Caco-2 (cell line): ENCODE data around the gene HINT3. TPM values are rescaled to one million over a fixed set of nuclear protein-coding genes. Genes with fewer than 3 reads are reported as not detected.

Source experiments
- BruUV-seq: library from RNA; stranded (reverse); fragments of 400-500 nt; replicated peaks from 2 replicates; lab custom pipeline; 2021; lab: Mats Ljungman, UMichigan
- CTCF ChIA-PET: fragments of 300-600 bp; sonication (Branson Sonifier 250); formaldehyde crosslinking; loops from one replicate; lab custom pipeline; 2022; ENCODE audit warnings: antibody characterized with exemption; lab: Charles Lee
- POLR2A ChIA-PET: fragments of 300-600 bp; sonication (Branson Sonifier 250); formaldehyde crosslinking; loops from one replicate; lab custom pipeline; 2022; ENCODE audit warnings: antibody characterized with exemption; lab: Charles Lee
- DNase-seq, 2 experiments: peaks; one replicate each; pipeline versions ENCODE4 v3.0.0 to v3.0.0-alpha.2; 2020 to 2022
- H3K27me3 ChIP-seq: replicated peaks from 2 replicates; pipeline ENCODE4 v1.6.0; 2011; ENCODE audit warnings: low read length; ENCODE audit not compliant: control insufficient read depth, insufficient read depth
- H3K36me3 ChIP-seq: 2 replicates; pipeline ENCODE4 v1.5.1; 2011; ENCODE audit warnings: low read length; ENCODE audit not compliant: control insufficient read depth, insufficient read depth
- H3K4me1 ChIP-seq: fragments of 250-450 bp; sonication (Bioruptor Pico); 2 replicates; pipeline ENCODE4 v1.5.1; 2020; ENCODE audit warnings: mild to moderate bottlenecking
- H3K4me3 ChIP-seq: 2 replicates; pipeline ENCODE4 v1.5.1; 2011; ENCODE audit warnings: low read depth, mild to moderate bottlenecking, control low read depth, low read length
- H3K9me3 ChIP-seq: fragments of 250-450 bp; sonication (Bioruptor Pico); 2 replicates; pipeline ENCODE4 v1.5.1; 2020; ENCODE audit warnings: mild to moderate bottlenecking, moderate library complexity
- H3K27ac Mint-ChIP-seq: one replicate; pipeline ENCODE4 v1.8.0; 2022; ENCODE audit warnings: mixed read lengths; ENCODE audit not compliant: unreplicated experiment
- H3K27me3 Mint-ChIP-seq: one replicate; pipeline ENCODE4 v1.8.0; 2022; ENCODE audit warnings: mixed read lengths; ENCODE audit not compliant: insufficient read depth, unreplicated experiment
- H3K36me3 Mint-ChIP-seq: one replicate; pipeline ENCODE4 v1.8.0; 2022; ENCODE audit warnings: mild to moderate bottlenecking, mixed read lengths; ENCODE audit not compliant: insufficient read depth, unreplicated experiment
- H3K4me1 Mint-ChIP-seq: one replicate; pipeline ENCODE4 v1.8.0; 2022; ENCODE audit warnings: low read depth, mixed read lengths; ENCODE audit not compliant: unreplicated experiment
- H3K4me3 Mint-ChIP-seq: one replicate; pipeline ENCODE4 v1.8.0; 2022; ENCODE audit warnings: mild to moderate bottlenecking, moderate library complexity, mixed read lengths; ENCODE audit not compliant: unreplicated experiment
- H3K9me3 Mint-ChIP-seq: one replicate; pipeline ENCODE4 v1.8.0; 2022; ENCODE audit warnings: mixed read lengths; ENCODE audit not compliant: unreplicated experiment
- CTCF ChIP-seq, 2 experiments: fragments of 200-600 bp in 1 of 2; IDR thresholded peaks; 1 replicate in 1 of 2; 2 replicates in 1 of 2; pipeline versions ENCODE4 v1.5.1 to v1.8.0; 2011 to 2022; ENCODE audit warnings: antibody characterized with exemption in 1 of 2, control low read depth in 1 of 2, inconsistent platforms in 1 of 2, low read depth in 1 of 2, low read length in 1 of 2, mild to moderate bottlenecking in 1 of 2, moderate library complexity in 1 of 2; ENCODE audit not compliant: insufficient read depth in 1 of 2, severe bottlenecking in 1 of 2, unreplicated experiment in 1 of 2
- intact Hi-C: fragments of 100-400 bp; cut with micrococcal nuclease; formaldehyde crosslinking; loops from one replicate; pipeline ENCODE4 v1.10.0; 2022; ENCODE audit not compliant: unreplicated experiment
- total RNA-seq: library from RNA; stranded (reverse); gene quantifications from 2 replicates; pipeline ENCODE4 v1.2.3, GENCODE V29; 2022

HINT3 gene
- total RNA-seq, 1 experiment from 2014 or later, result 24.6 TPM

GRCh38 chr6:125926711-125927110 lies 29.9 kb upstream of the HINT3 start:
- Mint-ChIP-seq H3K27ac (no peak overlapping the region), H3K9me3 (peaks cover 9% of the 10 kb centered on the region), H3K4me3 (no peak overlapping the region), H3K27me3 (no peaks in the 10 kb centered on the region), H3K36me3 (peaks cover 92% of the 10 kb centered on the region), H3K4me1 (peaks cover 30% of the 10 kb centered on the region)
- Histone ChIP-seq H3K27me3 (no peaks in the 10 kb centered on the region), H3K9me3 (no peaks in the 10 kb centered on the region), H3K4me3 (no peak overlapping the region), H3K36me3 (peaks cover 6% of the 10 kb centered on the region), H3K4me1 (peaks cover 27% of the 10 kb centered on the region)
- ChIA-PET POLR2A (no interaction called here), CTCF (no interaction called here)
- BruUV-seq, result no TSS peak
- no peak for DNase-seq
- intact Hi-C loops, result no loop called here
- no peak for TF ChIP-seq CTCF (IDR thresholded peaks at IDR 0.05; ENCODE audit: insufficient read depth in 1 of 2, low read depth in 1 of 2, low read length in 1 of 2, severe bottlenecking in 1 of 2, unreplicated experiment in 1 of 2)

- H3K36me3 ChIP-seq, result peaks cover 6% of the 10 kb centered on the region
- no peaks in the 10 kb centered on the region for H3K27me3 Mint-ChIP-seq
- H3K27me3 ChIP-seq, result no peaks in the 10 kb centered on the region
Measured at GRCh38 chr6:125927761-125928160, 28.8 kb upstream of the HINT3 start.

GRCh38 chr6:125930765-125931418 lies 25.7 kb upstream of the HINT3 start:
- H3K36me3 Mint-ChIP-seq, result peaks cover 75% of the 10 kb centered on the region

More at GRCh38 chr6:125927761-125928160, 28.8 kb upstream of the HINT3 start:
- intact Hi-C loops, result no loop called here
- H3K4me1 Mint-ChIP-seq, result peaks cover 20% of the 10 kb centered on the region
- BruUV-seq, result no TSS peak
- no peaks in the 10 kb centered on the region for H3K9me3 ChIP-seq
- no peak overlapping the region for H3K4me3 ChIP-seq
- no peak overlapping the region for H3K4me3 Mint-ChIP-seq
- H3K27ac Mint-ChIP-seq, result no peak overlapping the region
- H3K36me3 Mint-ChIP-seq, result peaks cover 88% of the 10 kb centered on the region
- TF ChIP-seq CTCF (IDR thresholded peaks at IDR 0.05; ENCODE audit: insufficient read depth in 1 of 2, low read depth in 1 of 2, low read length in 1 of 2, severe bottlenecking in 1 of 2, unreplicated experiment in 1 of 2), result no peak
- H3K9me3 Mint-ChIP-seq, result peaks cover 9% of the 10 kb centered on the region
- no peak for DNase-seq
- ChIA-PET POLR2A (no interaction called here), CTCF (no interaction called here)
- peaks cover 24% of the 10 kb centered on the region for H3K4me1 ChIP-seq

More at GRCh38 chr6:125930765-125931418, 25.7 kb upstream of the HINT3 start:
- no peak overlapping the region for H3K4me3 Mint-ChIP-seq
- H3K4me1 ChIP-seq, result 0 out of 2 replicates have a peak, but pooled peaks cover 4% of the 10 kb centered on the region
- intact Hi-C loops, result no loop called here
- BruUV-seq, result no TSS peak
- CTCF ChIA-PET, result interaction anchor here (1.1 kb wide), 1 partner anchor 25 kb away, joined by 3 read pairs; no protein-coding TSS in a partner anchor
- H3K27me3 ChIP-seq, result no peaks in the 10 kb centered on the region
- no peaks in the 10 kb centered on the region for H3K4me1 Mint-ChIP-seq
- peaks cover 9% of the 10 kb centered on the region for H3K9me3 Mint-ChIP-seq
- POLR2A ChIA-PET, result no interaction called here
- H3K4me3 ChIP-seq, result no peak overlapping the region
- no peak overlapping the region for H3K27ac Mint-ChIP-seq
- H3K36me3 ChIP-seq, result no peaks in the 10 kb centered on the region; the same call in 1 of the 2 replicates
- no peaks in the 10 kb centered on the region for H3K27me3 Mint-ChIP-seq
- no peak for DNase-seq
- no peaks in the 10 kb centered on the region for H3K9me3 ChIP-seq
- no peak for TF ChIP-seq CTCF (IDR thresholded peaks at IDR 0.05; ENCODE audit: insufficient read depth in 1 of 2, low read depth in 1 of 2, low read length in 1 of 2, severe bottlenecking in 1 of 2, unreplicated experiment in 1 of 2)
